ENCODE measurements around the gene LCE2C. TPM values are rescaled to one million over a fixed set of nuclear protein-coding genes. Genes with fewer than 3 reads are reported as not detected.
"Not testable (repeated sequence)": the region's sequence is repeated elsewhere in the genome, so short reads cannot be mapped to it uniquely, and the experiment has no call there.

Gene LCE2C, protein sequence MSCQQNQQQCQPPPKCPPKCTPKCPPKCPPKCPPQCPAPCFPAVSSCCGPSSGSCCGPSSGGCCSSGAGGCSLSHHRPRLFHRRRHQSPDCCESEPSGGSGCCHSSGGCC
- not detected for total RNA-seq

DNA sequence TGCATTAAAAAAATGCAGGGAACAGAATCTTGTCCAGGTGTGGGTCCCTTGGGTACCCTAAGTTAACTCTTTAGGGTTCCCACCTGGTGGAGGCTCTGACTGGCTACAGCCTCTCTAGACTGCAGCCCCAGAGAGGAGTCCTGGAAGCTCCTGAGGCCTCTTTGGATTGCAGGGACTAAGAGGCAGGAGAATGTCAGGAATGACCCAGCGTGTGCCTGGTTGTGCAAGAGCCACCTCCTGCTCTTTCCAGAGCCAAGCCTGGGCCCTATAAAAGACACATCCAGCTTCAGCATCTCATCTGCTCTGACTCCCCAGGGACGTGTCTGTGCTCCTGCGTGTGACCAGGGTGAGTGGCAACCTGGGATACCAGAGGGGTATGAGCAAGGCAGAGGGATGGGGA is at the start of gene LCE2C:
TSS of gene LCE2C (plus strand) at position 297 of the 400 bp plus-strand sequence. CDS start 737 bp downstream, outside the sequence.
- H3K36me3 Mint-ChIP-seq (ENCODE audit: low read depth); H3K4me1 Mint-ChIP-seq (ENCODE audit: low read depth); H3K9me3 Mint-ChIP-seq; H3K27ac Mint-ChIP-seq; DNase-seq; intact Hi-C loops (cut with micrococcal nuclease); H3K4me3 Mint-ChIP-seq; POLR2A ChIA-PET; ATAC-seq: not testable (repeated sequence)
- peaks cover 19% of the 10 kb centered on the region for H3K27me3 Mint-ChIP-seq
- CTCF ChIA-PET: interaction anchor here (1.2 kb wide), 1 partner anchor 21 kb away, joined by 3 read pairs; no protein-coding TSS in a partner anchor

DNA sequence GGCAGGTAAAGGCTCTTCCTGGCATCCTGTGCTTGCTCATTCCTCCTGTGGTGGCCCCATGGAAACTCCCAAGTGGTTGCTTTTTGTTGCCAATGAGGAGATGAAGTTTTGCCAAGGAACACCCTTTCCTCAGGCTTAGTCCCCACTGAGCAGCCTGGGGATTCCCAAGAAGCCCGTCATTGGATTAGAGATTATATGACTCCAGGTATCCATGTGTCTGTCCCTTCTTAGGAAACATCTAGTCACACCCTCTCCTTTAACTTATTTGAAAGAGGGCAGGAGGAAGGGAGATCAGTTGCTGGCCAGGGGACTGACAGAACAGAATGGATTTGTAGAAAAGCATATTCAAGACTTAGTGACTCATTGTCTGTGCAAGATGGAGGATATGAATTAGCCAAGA is 48.3 kb upstream of the LCE2C start:
- CTCF ChIA-PET: no interaction called here
- TF ChIP-seq, protein P1, sequence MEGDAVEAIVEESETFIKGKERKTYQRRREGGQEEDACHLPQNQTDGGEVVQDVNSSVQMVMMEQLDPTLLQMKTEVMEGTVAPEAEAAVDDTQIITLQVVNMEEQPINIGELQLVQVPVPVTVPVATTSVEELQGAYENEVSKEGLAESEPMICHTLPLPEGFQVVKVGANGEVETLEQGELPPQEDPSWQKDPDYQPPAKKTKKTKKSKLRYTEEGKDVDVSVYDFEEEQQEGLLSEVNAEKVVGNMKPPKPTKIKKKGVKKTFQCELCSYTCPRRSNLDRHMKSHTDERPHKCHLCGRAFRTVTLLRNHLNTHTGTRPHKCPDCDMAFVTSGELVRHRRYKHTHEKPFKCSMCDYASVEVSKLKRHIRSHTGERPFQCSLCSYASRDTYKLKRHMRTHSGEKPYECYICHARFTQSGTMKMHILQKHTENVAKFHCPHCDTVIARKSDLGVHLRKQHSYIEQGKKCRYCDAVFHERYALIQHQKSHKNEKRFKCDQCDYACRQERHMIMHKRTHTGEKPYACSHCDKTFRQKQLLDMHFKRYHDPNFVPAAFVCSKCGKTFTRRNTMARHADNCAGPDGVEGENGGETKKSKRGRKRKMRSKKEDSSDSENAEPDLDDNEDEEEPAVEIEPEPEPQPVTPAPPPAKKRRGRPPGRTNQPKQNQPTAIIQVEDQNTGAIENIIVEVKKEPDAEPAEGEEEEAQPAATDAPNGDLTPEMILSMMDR (IDR thresholded peaks at IDR 0.05): no peak
- no peak overlapping the region for H3K27ac Mint-ChIP-seq
- no peak for DNase-seq
- no peaks in the 10 kb centered on the region for H3K9me3 Mint-ChIP-seq
- intact Hi-C loops (cut with micrococcal nuclease): no loop called here
- peaks cover 21% of the 10 kb centered on the region for H3K27me3 Mint-ChIP-seq
- H3K4me1 Mint-ChIP-seq (ENCODE audit: low read depth): peaks cover 3% of the 10 kb centered on the region
- H3K36me3 Mint-ChIP-seq (ENCODE audit: low read depth): no peaks in the 10 kb centered on the region
- no peak overlapping the region for H3K4me3 Mint-ChIP-seq
- POLR2A ChIA-PET: no interaction called here
- no peak for ATAC-seq

DNA sequence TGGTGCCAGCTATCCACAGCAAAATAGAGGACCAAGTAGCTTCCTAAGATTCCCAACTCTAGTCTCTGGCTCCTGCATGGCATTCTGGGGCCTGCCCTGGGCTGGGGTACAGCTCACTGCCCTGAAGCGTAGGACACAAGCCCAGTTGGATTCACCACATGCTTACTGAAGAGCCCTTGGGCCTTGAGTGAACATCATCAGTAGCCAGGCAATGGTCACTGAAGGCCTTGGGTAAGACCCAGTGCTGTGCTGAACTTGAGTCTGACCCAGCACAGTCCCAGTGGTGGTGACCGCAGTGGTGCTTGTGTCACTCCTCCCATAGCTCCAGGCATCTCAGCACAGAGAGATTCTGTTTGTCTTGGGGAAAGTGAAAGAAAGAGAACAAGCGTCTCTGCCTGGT is 44.5 kb upstream of the LCE2C start:
- no peak for ATAC-seq
- peaks cover 14% of the 10 kb centered on the region for H3K27me3 Mint-ChIP-seq
- TF ChIP-seq, protein P1 (IDR thresholded peaks at IDR 0.05): no peak
- H3K4me3 Mint-ChIP-seq: no peak overlapping the region
- peaks cover 3% of the 10 kb centered on the region for H3K9me3 Mint-ChIP-seq
- H3K36me3 Mint-ChIP-seq (ENCODE audit: low read depth): no peaks in the 10 kb centered on the region
- DNase-seq: no peak
- POLR2A ChIA-PET: no interaction called here
- H3K27ac Mint-ChIP-seq: no peak overlapping the region
- H3K4me1 Mint-ChIP-seq (ENCODE audit: low read depth): no peaks in the 10 kb centered on the region
- intact Hi-C loops (cut with micrococcal nuclease): no loop called here
- CTCF ChIA-PET: no interaction called here

DNA sequence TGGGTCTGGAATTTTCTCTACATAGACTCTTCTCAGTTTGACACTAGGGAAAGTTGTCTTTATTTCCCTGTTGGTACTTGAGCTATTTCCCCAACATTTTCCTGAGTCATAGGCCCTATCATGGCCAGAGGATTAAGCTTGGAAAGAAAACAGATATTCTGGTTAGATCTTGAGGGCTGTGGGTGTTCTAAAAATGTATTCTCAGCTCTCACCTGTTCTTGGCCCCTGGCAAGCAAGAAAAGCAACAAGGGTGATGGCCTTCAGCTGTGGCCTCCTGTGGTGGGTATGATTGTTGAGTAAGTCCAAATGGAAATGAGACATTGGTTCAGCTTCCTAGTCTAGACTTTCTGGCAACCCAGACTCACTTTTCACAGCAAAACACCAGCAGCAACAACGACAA is 34.7 kb upstream of the LCE2C start:
- TF ChIP-seq, protein P1 (IDR thresholded peaks at IDR 0.05): no peak
- Mint-ChIP-seq H3K4me3 (no peak overlapping the region), H3K36me3 (ENCODE audit: low read depth) (no peaks in the 10 kb centered on the region), H3K27me3 (peaks cover 7% of the 10 kb centered on the region), H3K4me1 (ENCODE audit: low read depth) (no peaks in the 10 kb centered on the region), H3K9me3 (no peaks in the 10 kb centered on the region), H3K27ac (no peak overlapping the region)
- ChIA-PET CTCF (interaction anchor here (1.2 to 6.0 kb wide), 2 partner anchors 15 to 17 kb away, joined by 3 to 41 read pairs; partner anchors contain the start of gene LCE3A), POLR2A (no interaction called here)
- ATAC-seq: no peak
- no peak for DNase-seq
- intact Hi-C loops (cut with micrococcal nuclease): no loop called here

DNA sequence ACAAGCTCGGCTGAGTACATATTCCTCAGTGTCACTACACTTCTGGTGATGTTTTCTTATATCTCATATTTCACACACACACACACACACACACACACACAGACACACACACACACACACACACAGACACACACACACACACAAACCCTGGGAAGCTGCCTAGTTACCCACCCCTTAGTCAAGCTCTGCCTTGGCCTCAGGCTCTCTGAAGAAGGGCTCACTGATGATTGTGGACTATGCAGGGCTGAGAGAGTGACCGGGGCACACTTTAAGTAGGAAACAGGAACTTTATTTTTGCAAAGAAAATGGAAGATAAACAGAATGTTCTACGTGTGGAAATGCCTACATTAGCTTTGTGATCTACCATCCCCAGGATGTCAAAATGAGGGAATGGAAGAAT is 31.1 kb upstream of the LCE2C start:
- intact Hi-C loops (cut with micrococcal nuclease): no loop called here
- TF ChIP-seq, protein P1 (IDR thresholded peaks at IDR 0.05): no peak
- peaks cover 13% of the 10 kb centered on the region for H3K27me3 Mint-ChIP-seq
- ChIA-PET CTCF (interaction anchor here (1.3 to 6.0 kb wide), 2 partner anchors 8 to 11 kb away, joined by 3 to 41 read pairs; no protein-coding TSS in a partner anchor), POLR2A (interaction anchor here (0.5 kb wide), 1 partner anchor 453 kb away, joined by 4 read pairs; no protein-coding TSS in a partner anchor)
- H3K9me3 Mint-ChIP-seq: no peaks in the 10 kb centered on the region
- DNase-seq (no peak), ATAC-seq (no peak)
- no peak overlapping the region for H3K4me3 Mint-ChIP-seq
- no peak overlapping the region for H3K27ac Mint-ChIP-seq
- no peaks in the 10 kb centered on the region for H3K36me3 Mint-ChIP-seq (ENCODE audit: low read depth)
- H3K4me1 Mint-ChIP-seq (ENCODE audit: low read depth): no peaks in the 10 kb centered on the region

Measured in activated CD8-positive, alpha-beta T cell treated with anti-CD3 and anti-CD28 coated beads for 36 hours (primary cell).